Gastrocnemius medialis (tissue), 4 donors: ENCODE measurements around the gene MON1A. TPM values are rescaled to one million over a fixed set of nuclear protein-coding genes. Genes with fewer than 3 reads are reported as not detected.

Experiments used
- ATAC-seq, 2 donors: fragments of 150-250 bp; one replicate each; pipeline ENCODE4 v1.9.1; 2016
- DNase-seq, 2 donors: peaks; one replicate each; pipeline ENCODE4 v3.0.0-alpha.2; 2019
- H3K27ac ChIP-seq, 4 donors: fragments of 200-600 bp; sonication (generic); 1 replicate in 1 of 4; 2 replicates in 3 of 4; pipeline ENCODE4 v1.5.1; 2016 to 2018; ENCODE audit warnings: mild to moderate bottlenecking in 2 of 4, moderate library complexity in 1 of 4
- H3K27me3 ChIP-seq, 3 donors: fragments of 200-600 bp; sonication (generic) in 2 of 3; 1 replicate in 1 of 3; 2 replicates in 2 of 3; pipeline versions ENCODE4 v1.5.1 to v1.6.0; 2016 to 2019; ENCODE audit warnings: mild to moderate bottlenecking in 1 of 3, moderate library complexity in 1 of 3
- H3K36me3 ChIP-seq, 2 donors: fragments of 200-600 bp; sonication (generic) in 1 of 2; one replicate each; pipeline ENCODE4 v1.5.1; 2017 to 2018
- H3K4me1 ChIP-seq, 2 donors: fragments of 200-600 bp; sonication (generic) in 1 of 2; one replicate each; pipeline ENCODE4 v1.5.1; 2016 to 2017; ENCODE audit warnings: mild to moderate bottlenecking in 2 of 2
- H3K4me3 ChIP-seq, 4 donors: fragments of 200-600 bp; sonication (generic) in 3 of 4; 1 replicate in 1 of 4; 2 replicates in 3 of 4; pipeline ENCODE4 v1.5.1; 2016 to 2019; ENCODE audit warnings: mild to moderate bottlenecking in 2 of 4
- H3K9me3 ChIP-seq, 3 donors: fragments of 200-600 bp; sonication (generic) in 2 of 3; 1 replicate in 1 of 3; 2 replicates in 2 of 3; pipeline ENCODE4 v1.5.1; 2016 to 2019
- CTCF ChIP-seq, 5 experiments: fragments of 450-650 bp in 3 of 5; fragments of 200-600 bp in 2 of 5; sonication (generic) in 2 of 5; IDR thresholded peaks in 4 of 5; conservative IDR thresholded peaks in 1 of 5; 1 replicate in 4 of 5; 2 replicates in 1 of 5; pipeline ENCODE4 v1.5.1; 2016 to 2019; ENCODE audit warnings: antibody characterized with exemption in 5 of 5, mild to moderate bottlenecking in 3 of 5, moderate library complexity in 3 of 5
- POLR2A ChIP-seq, 2 donors: fragments of 450-650 bp; IDR thresholded peaks; one replicate each; pipeline ENCODE4 v1.6.1; 2017; ENCODE audit warnings: antibody characterized with exemption in 2 of 2, mild to moderate bottlenecking in 2 of 2, moderate library complexity in 2 of 2
- in situ Hi-C, 4 donors: fragments of 200-750 bp; cut with MboI; loops; one replicate each; pipeline versions ENCODE4 v1.15.0 to v1.8.0; 2017; ENCODE audit warnings: low sequenced_read_pairs in 4 of 4
- intact Hi-C: fragments of 100-400 bp; cut with DNase I; formaldehyde crosslinking; loops from one replicate; pipeline ENCODE4 v1.15.1; 2023; ENCODE audit warnings: low total_unique reads
- total RNA-seq, 4 donors: library from RNA; depleted of rRNA; stranded (reverse); fragments of >200 nt; gene quantifications; one replicate each; pipeline versions ENCODE4 v1.1.0 to v1.2.3, GENCODE V29; 2016

Gene MON1A
- total RNA-seq, 4 donors from 2014 or later, result 13.9 to 41.9 (median 23.9) TPM

GRCh38 chr3:49967291-49967690 lies 37.7 kb upstream of the MON1A start:
- in situ Hi-C loops, result no loop called here
- peaks cover 0 to 8% of the 10 kb centered on the region in 2 donors for H3K4me1 ChIP-seq
- no peak overlapping the region for H3K27ac ChIP-seq
- peaks cover 0 to 5% of the 10 kb centered on the region in 2 donors for H3K36me3 ChIP-seq
- ATAC-seq (no peak), DNase-seq (no peak)
- no peaks in the 10 kb centered on the region for H3K27me3 ChIP-seq
- intact Hi-C loops, result no loop called here
- H3K9me3 ChIP-seq, result no peaks in the 10 kb centered on the region
- no peak for TF ChIP-seq POLR2A (IDR thresholded peaks at IDR 0.05)
- no peak for TF ChIP-seq CTCF (IDR thresholded peaks at IDR 0.05 in 4 of 5, conservative IDR thresholded peaks at IDR 0.05 in 1 of 5)
- no peak overlapping the region for H3K4me3 ChIP-seq

GRCh38 chr3:49966233-49966942 lies 36.8 kb upstream of the MON1A start:
- H3K27me3 ChIP-seq, result no peaks in the 10 kb centered on the region
- ATAC-seq, result no peak
- H3K27ac ChIP-seq, result no peak overlapping the region
- H3K36me3 ChIP-seq, result no peaks in the 10 kb centered on the region
- H3K4me3 ChIP-seq, result no peak overlapping the region
- in situ Hi-C loops, result no loop called here
- H3K9me3 ChIP-seq, result no peaks in the 10 kb centered on the region
- intact Hi-C loops, result no loop called here
- TF ChIP-seq POLR2A (IDR thresholded peaks at IDR 0.05) (no peak), CTCF (IDR thresholded peaks at IDR 0.05 in 4 of 5, conservative IDR thresholded peaks at IDR 0.05 in 1 of 5) (no peak)
- peaks cover 0 to 8% of the 10 kb centered on the region in 2 donors for H3K4me1 ChIP-seq
- DNase-seq, result no peak

GRCh38 chr3:49955636-49956035 lies 26.0 kb upstream of the MON1A start:
- intact Hi-C loops (no loop called here), in situ Hi-C loops (no loop called here)
- TF ChIP-seq CTCF (IDR thresholded peaks at IDR 0.05 in 4 of 5, conservative IDR thresholded peaks at IDR 0.05 in 1 of 5) (no peak), POLR2A (IDR thresholded peaks at IDR 0.05) (no peak)
- H3K9me3 ChIP-seq, result no peaks in the 10 kb centered on the region
- H3K27ac ChIP-seq, result no peak overlapping the region
- no peaks in the 10 kb centered on the region for H3K36me3 ChIP-seq
- no peak for DNase-seq
- H3K27me3 ChIP-seq, result no peaks in the 10 kb centered on the region
- no peak overlapping the region for H3K4me3 ChIP-seq
- peaks cover 0 to 9% of the 10 kb centered on the region in 2 donors for H3K4me1 ChIP-seq
- no peak for ATAC-seq

- in situ Hi-C loops, result no loop called here
- no peak for ATAC-seq
Measured at GRCh38 chr3:49952924-49953323, 23.3 kb upstream of the MON1A start.

More at GRCh38 chr3:49952924-49953323, 23.3 kb upstream of the MON1A start:
- TF ChIP-seq POLR2A (IDR thresholded peaks at IDR 0.05) (no peak), CTCF (IDR thresholded peaks at IDR 0.05 in 4 of 5, conservative IDR thresholded peaks at IDR 0.05 in 1 of 5) (no peak)
- Histone ChIP-seq H3K9me3 (no peaks in the 10 kb centered on the region), H3K4me3 (no peak overlapping the region), H3K27ac (no peak overlapping the region), H3K36me3 (no peaks in the 10 kb centered on the region), H3K4me1 (peaks cover 10 to 17% of the 10 kb centered on the region in 2 donors), H3K27me3 (no peaks in the 10 kb centered on the region)
- DNase-seq, result no peak
- intact Hi-C loops, result no loop called here
